NCI-H1930 (cell line): ENCODE results near the gene AP3S2.
"Not testable (repeated sequence)": the region's sequence is repeated elsewhere in the genome, so short reads cannot be mapped to it uniquely, and the experiment has no call there.

Experiments
- DNase-seq, 2 experiments: peaks; one replicate each; lab custom pipeline; 2025; lab: John Stamatoyannopoulos, UW

The AP3S2 gene

DNA sequence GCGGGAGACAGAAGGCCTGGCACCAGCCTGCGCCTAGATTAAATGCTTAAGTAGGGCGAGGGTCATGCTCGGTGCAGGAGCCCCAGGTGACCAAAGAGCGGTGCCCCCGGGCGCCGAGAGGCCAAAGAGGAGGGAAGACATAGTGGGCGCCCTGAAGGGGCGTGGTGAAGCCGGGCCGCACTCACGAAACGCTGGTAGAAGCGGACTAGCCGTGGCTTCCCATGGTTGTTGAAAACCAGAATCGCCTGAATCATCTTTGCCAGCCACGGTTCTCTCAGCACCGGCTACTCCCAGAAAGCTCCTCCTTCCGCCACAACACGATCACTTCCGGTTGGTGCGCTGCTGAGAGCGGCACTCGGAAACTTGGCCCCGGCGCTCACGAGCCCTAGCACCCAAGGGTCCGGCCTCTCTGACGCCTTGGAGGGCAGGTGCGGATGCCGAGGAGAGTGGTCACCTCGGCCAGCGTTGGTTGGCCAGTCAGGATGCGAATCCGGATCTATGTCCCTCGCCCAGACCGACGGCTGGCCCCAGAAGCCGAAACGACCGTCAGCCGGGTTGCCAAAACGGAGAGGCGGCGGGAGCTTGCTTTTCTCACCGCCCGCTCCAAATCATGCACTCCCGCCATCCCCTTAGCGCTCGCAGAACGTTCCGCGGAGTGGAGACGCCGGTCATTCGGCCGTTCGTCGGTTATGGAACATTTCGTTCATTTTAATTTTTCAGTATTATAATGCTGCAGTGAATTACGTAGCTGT is at the start of gene AP3S2:
Gene AP3S2 (minus strand): TSS at position 299 of the 752 bp plus-strand sequence. CDS start 45 bp downstream, at position 254.
- peak; percentile 77 to 86 for DNase-seq

DNA sequence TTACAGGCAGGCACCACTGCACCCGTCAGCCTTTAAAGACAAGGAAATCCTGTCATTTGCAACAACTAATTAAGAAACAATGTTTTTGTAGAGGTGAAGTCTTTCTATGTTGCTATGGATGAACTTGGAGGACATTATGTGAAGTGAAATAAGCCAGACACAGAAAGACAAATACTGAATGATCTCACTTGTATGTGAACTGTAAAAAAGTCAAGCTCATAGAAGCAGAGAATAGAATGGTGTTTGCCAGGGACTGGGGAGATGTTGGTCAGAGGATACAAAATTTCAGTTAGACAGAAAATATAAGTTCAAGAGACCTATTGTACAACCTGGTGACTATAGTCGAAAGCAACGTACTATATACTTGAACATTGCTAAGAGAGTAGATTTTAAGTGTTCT is 46.1 kb upstream of the AP3S2 start:
- DNase-seq: no peak

DNA sequence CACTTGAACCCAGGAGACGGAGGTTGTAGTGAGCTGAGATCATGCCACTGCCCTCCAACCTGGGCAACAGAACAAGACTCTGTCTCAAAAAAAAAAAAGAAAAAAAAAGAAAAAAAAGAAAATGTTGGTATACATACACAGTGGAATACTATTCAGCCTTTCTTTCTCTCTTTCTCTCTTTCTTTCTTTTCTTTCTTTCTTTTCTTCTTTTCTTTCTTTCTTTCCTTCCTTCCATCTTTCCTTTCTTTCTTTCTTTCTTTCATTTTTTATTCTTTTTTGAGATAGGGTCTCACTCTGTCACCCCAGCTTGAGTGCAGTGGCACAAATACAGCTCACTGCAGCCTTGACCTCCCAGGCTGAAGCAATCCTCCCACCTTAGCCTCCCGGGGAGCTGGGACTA is 45.6 kb upstream of the AP3S2 start:
- not testable (repeated sequence) for DNase-seq

DNA sequence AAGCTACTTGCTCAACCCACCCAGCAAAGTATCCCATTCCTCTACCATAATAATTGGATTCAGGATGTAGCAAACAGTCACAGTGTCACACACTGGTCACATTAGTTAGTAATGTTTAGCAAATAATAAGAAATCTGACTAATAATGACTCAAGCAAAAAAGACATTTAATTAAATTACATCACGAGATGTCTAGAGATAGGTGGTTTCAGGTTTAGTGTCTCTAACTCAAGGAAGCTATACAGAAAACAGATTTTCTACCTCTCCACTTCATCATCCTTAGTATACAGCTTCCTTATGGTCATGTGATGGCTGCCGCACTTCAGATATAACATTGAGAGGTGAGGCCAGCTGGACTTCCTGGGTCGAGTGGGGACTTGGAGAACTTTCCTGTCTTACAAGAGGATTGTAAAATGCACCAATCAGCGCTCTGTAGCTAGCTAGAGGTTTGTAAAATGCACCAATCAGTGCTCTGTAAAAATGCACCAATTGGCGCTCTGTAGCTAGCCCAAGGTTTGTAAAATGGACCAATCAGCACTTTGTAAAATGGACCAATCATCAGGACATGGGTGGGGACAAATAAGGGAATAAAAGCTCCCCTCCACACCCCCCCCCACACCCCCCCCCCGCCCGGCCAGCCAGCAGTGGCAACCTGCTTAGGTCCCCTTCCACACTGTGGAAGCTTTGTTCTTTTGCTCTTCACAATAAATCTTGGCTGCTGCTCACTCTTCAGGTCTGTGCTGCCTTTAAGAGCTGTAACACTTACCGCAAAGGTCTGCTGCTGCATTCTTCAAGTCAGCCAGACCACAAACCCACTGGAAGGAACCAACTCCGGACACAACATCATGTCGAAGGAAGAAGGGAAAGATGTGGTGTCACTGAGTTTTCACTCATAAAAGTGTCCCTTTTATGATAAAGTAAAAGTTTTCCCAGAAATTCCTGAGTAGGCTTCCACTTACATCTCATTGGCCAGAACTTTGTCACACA is 43.9 kb upstream of the AP3S2 start:
- DNase-seq: no peak

DNA sequence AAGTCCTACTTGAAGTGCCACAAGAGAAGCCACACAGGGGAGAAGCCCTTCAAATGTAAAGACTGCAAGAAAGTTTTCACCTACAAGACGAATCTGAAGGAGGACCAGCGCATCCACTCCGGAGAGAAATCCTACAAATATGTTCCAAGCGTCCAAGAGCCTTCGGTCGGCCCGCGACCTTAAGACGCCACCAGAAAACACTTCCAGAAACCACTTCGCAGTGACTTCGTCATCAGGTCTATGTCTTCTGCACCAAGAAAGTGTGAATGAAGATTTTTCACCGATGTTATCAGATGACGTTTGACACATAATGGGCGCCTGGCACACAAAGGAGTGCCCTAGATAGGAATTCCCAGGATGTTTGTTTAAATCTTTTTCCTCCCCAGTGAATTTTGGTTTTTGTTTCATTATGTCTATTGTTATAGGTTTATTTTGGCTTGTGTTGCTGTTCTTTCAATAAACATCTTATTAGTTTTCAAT is 43.0 kb upstream of the AP3S2 start:
- DNase-seq: no peak

DNA sequence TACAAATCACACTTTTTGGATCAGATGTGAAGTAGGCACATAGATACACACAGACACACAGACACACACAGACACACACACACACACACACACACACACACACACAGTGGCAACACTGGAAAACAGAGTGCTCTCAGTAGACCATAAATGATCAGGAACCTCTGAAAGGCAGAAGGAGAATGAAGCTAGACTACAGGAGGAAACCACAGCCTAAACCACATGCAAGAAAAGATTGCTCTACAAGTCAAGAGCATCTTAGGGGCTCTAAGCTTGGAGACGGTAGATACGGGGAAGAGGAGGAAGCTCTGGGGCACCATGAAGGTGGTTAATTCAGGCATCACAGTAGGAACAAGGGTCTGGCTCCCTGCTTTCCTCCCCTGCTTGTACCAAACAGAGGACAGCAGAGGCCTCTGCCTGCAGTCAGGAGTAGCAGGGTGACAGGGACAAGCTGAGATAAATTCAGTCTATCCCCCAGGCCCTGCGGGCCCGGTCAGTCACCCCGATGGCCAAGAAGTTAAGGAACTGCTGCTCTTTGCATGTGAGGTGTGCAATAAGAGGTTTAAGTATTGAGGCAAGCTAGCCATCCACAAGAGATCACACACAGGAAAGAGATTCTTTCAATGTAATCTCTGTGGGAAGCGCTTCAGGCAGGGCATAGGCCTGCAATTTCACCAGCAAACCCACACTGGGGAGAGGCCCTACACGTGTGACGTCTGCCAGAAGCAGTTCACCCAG is 42.4 kb upstream of the AP3S2 start:
- no peak for DNase-seq

DNA sequence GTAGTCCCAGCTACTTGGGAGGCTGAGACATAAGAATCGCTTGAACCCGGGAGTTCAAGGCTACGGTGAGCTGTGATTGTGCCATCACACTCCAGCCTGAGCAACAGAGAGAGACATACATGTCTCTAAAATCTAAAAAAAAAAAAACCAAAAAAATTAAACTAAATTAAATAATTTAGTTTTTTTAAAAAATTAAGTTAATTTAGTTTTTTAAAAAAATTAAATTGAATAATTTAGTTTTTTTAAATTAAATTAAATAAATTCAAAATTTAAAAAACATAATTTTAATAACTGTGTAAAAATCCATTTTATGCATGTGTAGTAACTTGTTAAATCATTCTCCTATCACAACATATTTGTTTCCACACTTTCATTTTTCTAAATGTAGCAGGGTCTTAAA is 39.1 kb upstream of the AP3S2 start:
- DNase-seq: no peak

DNA sequence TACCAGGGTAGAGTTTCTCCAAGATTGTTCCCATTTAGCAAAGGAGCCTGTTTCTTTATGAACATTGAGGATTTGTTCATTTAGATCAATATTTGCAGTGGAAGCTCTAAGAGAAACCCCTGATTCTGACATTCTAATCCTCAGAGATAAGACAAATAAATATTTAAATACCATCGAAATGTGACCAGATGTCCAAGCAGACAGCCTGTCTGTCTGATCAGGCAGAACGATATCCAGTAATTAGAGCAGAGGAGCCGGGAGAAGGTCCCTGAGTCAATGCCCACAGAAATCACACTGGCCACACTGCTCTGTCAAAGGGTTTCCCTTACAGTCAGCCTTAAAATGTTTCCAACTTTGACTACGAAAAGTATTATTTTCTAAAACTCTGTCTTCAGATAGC is 34.6 kb upstream of the AP3S2 start:
- no peak for DNase-seq

DNA sequence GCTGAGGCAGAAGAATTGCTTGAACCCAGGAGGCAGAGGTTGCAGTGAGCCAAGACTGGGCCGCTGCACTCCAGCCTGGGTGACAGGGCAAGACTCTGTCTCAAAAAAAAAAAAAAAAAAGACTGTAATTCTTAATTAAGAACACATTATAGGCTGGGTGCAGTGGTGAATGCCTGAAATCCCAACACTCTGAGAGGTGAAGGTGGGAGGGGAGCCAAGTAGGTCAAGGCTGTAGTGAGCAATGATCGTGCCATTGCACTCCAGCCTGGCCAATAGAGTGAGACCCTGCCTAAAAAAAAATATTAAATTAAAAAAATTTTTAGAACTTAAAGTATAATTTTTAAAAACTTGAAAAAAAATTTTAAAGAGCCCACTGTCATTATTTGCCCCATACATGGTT is 32.4 kb upstream of the AP3S2 start:
- DNase-seq: no peak

DNA sequence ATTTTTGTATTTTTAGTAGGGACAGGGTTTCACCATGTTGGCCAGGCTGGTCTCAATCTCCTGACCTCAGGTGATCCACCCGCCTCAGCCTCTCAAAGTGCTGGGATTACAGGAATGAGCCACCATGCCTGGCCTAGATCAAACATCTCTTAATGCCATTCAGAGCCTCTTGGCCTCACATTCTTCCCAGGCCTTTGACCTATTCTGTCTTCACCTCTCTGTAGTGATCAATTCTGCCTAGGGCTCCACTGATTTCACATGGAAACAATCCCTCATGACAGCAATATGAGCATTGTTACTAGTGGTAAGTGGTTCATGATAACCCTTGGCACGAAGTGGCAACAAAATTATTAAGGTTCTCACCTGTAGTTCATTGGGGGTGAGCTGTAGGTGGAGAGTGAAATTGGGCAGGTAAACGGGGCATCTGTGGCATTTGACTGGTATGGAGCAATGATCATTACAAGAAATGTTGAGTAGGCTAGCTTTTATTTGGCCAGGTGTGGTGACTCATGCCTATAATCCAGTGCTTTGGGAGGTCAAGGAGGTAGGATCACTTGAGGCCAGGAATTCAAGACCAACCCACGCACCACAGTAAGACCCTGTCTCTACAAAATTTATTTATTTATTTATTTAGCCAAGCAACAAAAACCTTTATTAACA is 23.8 kb upstream of the AP3S2 start:
- no peak for DNase-seq

DNA sequence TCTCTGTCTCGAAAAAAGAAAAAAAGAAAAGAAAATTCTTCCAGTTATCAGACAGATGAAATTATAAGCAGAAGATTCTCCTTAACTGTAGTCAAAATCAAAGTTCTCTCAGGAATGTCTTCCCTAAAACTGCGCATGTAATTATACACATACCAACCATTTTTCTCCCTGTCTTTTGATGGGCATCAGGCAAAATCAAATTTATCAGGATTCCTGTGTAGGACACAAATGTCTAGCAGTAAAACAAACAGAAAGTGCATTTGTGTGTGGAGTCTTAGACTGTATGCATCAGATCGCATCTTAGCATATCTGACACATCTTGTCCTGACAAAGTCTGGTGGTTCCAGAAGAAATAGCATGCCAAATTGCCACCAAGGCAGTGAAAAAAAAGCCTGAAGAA is 22.9 kb upstream of the AP3S2 start:
- DNase-seq: no peak

DNA sequence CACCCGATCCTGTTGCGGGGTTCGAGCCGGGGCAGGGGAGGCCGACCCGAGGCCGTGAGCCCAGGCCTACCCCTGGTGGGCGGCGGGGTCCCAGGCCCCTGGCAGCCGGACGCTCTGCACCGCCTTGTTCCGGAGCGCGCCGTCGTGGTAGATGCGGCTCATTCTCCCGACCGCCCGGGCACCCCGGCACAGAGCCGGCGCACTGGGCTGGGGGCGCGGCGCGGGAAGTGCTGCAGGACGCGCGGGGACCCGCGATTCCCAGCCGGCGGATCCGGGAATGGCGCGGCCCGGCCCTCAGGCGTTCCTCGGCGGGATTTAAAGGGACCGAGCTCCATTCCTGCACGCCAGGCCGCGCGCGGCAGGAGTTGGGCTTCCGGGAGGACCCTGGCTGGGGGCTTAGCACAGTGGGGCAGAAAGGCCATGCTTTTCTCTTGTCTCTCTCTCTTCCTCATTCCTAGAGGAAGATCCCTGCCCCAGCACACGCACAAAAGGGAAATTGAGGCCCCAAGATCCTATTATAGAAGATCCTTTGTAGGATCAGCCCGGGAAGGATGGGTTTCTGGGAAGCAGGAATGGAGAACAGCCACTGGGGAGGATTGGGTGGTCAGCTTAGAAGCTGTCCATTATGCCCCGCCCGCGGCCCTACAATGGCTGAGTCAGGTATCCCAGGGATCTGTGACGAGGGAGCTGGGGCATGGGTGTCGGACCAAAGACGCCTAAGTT is 19.0 kb upstream of the AP3S2 start, which contains the start of gene ARPIN:
Gene ARPIN (minus strand): TSS at position 279 of the 723 bp plus-strand sequence. CDS start 117 bp downstream, at position 162.
- no peak for DNase-seq

DNA sequence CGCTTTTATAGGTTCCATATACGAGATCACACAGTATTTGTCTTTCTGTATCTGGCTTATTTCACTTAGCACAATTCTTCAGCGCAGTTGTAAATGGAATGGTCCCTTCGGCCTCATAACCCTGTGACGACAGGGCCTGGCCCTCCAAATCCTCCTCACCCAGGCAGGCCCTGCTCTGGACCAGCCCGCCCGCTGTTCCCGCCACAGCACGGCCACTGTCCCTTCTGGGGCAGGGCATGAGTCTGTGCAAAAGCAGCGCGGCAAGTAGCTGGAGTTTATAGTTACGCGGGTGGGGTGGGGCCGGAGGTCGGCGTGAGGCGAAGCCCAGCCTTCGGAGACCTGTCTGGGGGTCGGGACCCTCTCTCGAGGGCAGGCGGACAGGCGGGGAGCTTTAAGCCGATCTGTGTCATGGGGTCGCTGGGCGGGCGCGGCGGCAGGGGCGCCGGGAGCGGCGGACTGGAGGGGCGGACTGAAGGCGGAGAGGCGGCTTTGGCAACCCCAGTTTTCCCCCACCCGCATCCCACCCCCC is 18.4 kb upstream of the AP3S2 start:
- no peak for DNase-seq

DNA sequence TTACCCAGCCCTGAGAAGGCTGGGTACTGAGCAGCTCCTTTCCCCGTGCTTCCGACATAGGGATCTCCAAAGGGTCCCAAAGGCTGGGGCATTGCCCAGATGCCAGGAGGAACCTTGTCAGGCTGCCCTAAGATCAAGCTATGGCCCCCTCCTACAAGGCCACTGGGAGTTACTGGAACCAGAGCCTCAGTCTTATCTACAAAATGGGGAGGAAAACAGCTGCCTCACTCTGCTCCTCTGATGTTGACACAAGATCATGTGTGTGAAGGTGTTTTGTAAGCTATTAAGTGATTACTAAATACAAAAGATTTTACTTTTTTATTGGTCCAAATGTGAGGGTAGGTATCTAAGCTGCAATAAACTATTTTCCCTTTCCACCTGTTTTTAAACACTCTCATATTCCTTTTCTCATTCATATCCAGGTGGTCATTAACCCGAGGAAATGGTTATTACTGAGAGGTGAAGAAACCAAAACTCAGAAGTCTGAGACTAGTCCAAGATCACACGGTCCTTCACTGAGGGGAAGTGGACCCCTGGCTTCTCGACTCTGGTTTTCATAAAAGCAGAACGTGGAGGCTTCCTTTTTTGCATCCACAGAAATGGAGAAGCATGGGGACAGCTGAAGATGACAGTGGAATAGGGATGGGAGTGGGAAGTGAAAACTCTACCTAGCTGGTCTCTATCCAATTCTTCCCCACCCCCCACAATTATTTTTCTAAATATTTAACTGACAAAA is 17.3 kb upstream of the AP3S2 start:
- no peak for DNase-seq

DNA sequence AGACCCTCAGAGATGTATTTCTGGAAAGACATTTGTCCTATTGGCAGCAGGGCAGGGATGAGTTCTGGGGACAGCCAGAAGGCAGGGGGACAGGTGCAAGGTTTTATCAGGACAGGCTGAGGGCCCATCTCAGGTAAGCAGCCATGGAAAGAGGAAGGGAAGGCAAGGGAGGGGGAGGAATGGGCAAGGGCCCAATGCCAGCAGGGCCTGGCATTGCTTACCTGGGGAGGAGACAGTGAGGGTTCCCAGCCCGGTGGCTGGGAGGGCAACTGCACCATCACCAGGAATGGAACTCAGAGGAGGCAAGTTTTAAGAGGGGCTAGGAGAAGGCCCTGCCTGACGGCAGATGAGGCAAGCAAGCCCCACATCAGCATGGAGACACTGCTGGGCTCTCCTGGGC is 15.8 kb upstream of the AP3S2 start:
- DNase-seq: no peak

DNA sequence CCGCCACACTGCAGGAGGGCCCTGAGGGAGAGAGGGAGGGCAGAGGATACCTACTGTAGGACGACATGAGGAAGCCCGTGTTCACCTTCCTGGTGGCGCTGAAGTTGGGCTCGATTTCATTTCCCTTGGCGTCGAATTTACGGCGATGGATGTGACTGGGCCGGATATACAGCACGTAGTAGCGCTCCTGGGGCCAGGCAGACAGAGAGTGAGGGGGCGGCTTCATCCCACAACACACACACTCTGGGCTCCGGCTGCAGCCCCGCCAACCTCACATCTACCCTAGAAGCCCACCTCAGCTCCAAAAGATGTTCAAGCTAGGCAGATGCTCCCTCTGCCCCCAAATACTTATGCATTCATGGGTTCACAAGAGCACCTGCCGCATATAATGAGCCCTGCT is 14.4 kb upstream of the AP3S2 start:
- DNase-seq: no peak

DNA sequence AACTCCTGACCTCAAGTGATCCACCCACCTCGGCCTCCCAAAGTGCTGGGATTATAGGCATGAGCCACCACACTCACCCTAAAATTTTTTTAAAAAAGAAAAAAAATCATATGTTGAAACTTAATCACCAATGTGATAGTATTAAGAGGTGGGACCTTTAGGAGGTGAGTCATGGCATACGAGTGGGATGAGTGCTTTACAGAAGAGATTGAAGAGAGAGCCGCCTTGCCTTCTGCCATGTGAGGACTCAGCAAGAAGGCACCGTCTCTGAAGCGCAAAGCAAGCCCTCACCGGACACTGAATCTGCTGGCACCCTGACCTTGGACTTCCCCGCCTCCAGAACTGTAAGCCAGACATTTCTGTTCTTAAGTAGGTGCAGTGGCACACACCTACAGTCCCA is 13.5 kb upstream of the AP3S2 start:
- DNase-seq: no peak

DNA sequence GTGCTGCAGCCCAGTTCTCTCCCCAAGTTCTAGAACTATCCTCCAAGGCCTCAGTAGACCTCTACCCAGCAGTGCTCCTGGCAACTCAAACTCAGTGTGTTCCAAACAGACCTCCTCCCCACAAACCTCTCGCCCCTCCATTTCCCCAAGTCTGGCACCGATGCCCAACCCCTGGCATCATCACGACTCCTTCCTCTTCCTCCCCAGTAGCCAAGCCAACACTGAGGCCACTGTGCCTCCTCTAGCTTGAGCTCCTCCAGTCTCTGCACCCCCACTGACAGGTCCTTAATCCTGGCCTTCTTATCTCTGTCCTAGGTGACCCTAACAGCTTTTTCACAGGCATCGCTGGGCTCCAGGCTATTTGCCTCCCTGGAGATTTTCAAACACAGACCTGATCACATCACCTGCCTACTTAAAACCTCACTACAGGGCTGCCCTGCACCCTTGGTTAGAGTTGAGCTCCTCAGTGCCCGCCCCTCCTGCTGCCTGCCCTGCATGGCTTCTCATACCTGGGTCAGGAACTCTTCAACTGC is 12.1 kb upstream of the AP3S2 start:
- DNase-seq: no peak

DNA sequence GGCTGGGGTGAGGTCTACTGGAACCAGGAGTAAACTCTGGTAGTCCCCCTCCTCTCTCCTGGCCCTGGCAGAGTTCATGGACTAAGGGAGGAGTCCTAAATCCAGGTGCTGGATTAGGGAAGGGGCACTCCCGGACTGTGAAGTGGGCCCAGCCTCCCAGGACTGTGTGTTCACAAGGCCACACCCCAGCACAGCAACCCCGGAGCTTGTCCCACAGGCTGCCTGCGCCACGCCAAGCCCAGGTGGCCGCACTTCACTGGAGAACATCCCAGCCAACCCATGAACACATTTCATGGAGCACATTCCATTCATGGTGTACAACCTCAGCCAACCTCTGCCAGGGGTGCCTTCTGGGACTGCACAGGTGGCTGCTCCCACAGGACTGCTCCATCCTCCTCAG is 10.7 kb upstream of the AP3S2 start:
- DNase-seq: no peak

DNA sequence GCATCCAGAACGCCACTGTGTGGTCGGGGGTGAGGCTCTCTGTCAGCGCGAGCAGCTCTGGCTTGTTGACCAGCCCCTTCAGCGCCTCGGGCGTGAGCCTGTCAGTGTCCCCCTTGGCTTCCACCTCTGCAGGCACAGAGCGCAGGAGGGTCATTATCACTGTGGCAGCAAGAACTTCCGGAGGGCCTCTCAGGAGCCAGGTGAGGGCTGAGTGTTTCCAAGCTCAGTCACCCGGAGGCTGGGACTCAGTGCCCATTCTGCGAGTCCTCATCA is 10.0 kb upstream of the AP3S2 start:
- no peak for DNase-seq
